ENCODE measurements around the gene IGFLR1.
A peak's percentile ranks its signal among the peaks of the same experiment; 100 is the strongest.

IGFLR1 gene

DNA sequence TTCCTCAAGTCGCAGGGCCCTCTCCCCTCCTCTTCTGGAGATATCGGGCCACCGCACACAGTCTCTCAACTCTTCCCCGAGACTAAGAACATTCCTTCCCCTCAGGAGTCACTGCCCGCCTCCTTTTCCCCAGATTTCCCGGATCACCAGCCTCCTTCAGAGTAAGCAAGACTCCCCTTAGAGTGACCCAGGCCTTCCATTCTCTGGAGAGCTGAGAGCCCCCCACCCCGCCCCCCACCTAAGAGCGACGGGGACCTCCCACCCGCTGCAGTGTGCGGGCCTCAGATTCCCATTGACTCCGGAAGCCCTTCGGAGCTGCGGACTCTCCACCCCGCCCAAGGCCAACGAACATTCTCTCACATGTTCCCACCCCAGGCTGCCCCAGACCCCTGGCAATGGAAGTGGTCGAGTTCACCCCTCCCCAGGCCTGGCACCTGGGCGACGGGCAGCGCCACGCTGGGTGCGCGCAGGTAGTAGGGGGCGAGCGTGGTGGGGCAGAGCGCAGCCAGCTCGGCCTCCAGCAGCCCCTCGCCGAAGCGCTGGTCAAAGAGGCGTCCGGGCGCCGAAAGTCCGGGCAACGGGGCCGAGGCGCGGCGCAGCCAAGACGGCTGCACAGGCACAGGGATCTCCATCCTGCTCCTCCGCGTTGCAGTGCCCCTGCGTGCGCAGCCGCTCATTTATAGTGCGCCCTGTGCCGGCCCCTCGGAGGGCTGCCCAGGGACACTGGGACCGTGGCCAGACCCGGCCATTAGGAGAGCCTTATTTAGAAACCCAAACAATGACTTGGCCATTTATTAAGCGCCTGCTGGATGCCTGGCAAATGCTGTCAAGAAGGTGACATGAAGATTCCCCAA, 14.4 kb upstream of the IGFLR1 start, which contains the start of gene HSPB6:
Gene HSPB6 (minus strand): TSS at position 653 of the 854 bp plus-strand sequence. CDS start 21 bp downstream, at position 632.
- DNase-seq = peak in 21 of 51 donors; percentile 13 to 43 (median 30)

DNA sequence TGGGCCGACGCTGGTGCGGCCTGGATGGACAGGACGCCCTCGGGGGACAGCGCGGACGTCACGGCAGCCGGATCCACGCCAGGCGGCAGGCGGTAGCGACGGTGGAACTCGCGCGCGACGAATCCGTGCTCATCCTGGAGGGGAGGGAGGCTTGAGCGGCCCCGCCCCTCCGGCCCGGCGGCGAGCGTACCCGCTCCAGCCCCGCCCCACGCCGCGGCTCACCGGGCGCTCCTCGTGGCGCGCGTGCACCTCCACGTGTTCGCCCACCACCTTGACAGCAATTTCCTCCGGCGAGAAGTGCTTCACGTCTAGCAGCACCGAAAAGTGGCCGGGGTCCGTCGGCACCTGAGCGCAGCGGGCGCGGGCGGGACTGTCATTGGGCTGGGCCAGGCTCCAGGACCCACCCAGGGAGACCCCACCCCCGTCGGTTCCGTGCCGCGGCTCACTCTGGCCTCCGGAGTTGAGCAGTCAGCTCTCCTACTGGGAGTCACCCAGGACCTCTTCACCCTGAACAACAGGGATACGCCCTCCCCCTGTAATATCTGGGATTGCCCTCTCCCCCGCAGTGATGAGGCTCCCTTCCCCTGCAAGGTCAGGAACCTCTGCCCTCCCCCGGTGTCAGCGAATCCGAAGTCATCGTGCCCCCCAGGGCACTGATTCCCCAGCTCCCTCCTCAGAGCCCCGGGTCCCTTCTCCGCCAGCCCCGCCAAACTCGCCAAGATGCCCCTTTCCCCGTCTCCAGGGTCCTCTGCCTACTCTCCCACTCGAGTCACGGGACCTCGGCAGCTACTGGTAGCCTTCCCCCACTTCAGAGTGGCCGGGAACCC, 13.5 kb upstream of the IGFLR1 start:
- peak in 1 of 51 donors; percentile 9 for DNase-seq

DNA sequence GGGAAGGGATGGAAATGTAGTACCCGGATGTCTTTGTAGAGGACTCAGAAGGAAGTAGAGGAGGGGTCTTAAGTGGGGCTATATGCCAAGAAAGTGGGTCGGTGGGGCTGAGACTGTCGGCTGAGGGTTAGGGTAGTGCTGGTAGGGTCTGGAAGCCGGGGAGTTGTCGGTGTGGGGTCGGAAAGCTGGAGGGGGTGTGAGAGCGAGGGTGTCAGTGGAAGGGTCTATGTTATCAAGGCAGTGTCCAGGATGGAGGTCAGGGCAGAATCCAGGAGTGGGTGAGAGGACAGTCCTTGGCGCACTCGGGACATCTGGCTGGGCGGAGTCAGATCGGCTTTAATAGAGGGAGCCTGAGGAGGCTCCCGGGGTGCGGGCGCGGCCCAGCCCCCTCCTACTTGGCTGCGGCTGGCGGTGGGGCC, 12.9 kb upstream of the IGFLR1 start:
- DNase-seq = no peak

DNA sequence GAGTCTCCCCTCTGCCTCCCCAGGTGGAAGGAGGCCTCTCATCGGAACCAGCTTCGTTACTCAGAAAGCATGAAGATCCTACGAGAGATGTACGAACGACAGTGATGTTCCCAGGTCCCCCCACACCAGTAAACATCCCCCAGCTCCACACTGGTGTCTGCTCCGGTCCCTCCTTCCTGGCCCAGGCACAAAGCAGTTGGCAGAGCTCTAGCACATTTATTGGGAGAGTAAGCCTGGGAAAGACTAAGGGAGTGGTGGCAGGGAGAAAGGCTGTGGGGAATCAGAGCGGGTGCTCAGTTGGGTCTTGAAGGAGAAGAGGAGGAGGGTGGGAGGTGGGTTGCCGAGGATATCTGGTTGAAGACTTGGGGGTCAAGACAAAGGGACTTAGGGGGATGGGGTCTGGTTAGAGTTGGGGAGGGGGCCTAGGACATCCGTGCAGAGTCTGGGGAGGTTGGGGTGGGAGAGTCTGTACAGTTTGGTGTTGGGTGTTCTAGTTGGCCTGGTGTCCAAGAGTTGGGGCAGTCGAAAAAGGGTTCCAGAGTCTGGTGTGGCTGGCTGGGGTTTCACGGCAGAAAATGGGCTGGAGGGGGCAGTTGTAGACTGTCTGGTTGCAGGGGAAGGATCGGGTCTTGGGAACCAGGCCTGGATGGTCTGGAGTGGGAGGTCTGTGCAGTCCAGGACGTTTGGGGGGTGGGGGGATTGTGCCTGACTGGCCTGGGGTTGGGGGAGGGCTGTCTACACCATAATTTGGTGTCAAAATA, 12.3 kb upstream of the IGFLR1 start:
- no peak for DNase-seq

DNA sequence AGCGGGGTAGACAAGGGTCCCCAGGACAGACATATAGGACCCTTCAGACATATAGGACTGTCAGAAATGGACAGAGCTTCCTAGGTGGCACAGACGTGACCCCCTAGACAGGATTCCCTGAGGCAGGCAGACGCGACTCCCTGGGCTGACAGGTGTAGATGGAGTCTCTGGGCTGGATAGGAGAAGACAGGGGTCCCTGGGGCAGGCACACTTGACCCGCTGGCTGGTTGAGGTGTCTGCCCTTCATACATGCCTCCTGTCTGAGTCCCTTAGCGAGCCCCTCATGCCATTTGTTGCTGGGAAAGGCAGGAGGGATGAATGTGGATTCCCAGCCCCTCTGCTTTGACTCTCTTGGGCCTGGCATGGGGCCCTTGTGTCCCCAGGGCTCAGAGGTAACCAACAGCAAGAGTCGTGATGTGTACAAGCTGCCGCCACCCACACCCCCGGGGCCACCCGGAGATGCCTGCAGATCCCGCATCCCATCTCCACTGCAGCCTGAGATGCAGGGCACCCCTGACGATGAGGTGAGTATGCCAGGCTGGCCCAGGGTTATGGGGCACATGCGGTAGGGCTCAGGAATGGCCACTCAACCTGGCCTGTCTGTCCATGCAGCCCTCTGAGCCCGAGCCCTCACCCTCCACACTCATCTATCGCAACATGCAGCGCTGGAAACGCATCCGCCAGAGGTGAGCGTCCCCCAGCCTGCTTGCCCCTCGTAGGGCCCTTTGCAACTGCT, 11.6 kb upstream of the IGFLR1 start:
- DNase-seq = no peak

DNA sequence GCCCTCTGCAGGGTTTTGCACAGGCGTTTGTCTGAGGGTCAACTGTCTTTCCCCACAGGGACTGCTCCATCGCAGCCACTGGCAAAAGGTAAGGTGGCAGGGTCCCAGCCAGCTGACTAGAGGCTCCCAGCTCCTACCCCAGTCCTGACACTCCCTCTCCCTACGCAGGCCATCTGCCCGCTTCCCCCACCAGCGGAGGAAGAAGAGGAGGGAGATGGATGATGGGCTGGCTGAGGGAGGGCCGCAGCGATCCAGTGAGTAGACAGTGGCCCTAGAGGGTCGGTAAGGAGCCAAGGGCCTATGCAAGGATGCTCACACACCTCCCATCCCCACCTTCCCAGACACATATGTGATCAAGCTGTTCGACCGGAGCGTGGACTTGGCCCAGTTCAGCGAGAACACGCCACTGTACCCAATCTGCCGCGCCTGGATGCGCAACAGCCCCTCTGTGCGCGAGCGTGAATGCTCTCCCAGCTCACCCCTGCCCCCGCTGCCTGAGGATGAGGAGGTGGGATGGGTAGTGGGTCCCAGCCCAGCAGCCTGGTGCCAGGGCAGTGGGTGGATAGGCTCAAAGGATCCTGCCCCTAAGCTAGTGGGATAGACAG, 10.6 kb upstream of the IGFLR1 start:
- DNase-seq = no peak

DNA sequence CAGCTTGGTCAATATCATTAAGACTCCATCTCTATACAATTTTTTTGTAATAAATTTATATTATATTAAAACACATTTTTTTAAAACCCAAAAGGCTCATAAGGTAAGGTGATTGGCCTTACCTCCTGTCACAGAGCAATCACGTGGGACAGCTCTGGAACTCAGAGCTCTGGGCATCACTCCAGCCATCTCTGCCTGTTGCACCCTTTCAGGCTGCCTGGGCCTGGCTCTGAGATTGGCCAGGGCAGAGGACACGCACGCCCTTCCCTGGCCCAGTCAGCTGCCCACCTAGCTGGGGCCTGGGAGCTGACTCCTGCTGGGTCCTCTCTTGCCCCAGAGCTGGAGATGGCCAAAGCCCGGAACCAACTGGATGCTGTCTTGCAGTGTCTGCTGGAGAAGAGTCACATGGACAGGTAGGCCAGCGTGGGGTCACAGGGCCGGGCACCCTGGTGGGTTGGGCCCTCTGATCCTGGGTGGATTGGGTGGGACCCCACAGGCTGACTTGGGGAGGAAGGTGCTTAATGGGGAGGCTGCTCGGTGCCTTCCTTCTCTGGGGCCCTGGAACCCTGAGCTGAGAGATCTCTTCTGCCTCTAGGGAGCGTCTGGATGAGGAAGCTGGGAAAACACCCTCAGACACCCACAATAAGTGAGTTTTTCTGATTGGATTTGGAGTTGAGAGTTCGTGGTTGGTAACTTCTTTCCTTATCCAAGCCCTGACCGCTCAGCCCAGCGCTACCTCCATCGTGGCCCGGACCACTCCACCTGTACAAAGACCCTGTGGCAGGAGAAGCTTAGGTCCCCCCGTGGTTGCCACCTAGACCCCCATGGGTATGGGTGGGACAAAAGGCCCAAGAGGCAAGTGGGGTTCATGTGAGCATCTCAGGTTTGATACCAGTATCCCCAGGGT, 9.8 kb upstream of the IGFLR1 start:
- DNase-seq = no peak

DNA sequence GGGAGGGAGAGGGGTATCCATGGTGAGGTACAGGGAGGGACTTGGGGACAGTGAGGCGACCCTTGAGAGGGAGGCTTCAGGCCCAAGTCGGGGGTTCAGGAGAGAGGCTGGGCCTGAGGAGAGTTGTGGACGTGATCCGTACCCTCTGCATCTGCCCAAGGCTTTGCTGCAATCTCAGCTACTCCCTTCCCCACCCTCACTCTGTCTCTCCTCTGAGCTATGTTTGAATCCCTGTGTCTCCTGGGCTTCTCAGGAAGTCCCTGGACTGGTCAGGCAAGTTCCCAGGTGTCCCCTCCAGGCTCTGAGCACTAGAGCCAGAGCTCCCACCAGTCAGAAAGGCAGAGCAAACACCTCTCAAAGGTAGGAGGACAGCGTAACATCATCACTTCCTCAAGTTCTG, 7.9 kb upstream of the IGFLR1 start:
- no peak for DNase-seq

DNA sequence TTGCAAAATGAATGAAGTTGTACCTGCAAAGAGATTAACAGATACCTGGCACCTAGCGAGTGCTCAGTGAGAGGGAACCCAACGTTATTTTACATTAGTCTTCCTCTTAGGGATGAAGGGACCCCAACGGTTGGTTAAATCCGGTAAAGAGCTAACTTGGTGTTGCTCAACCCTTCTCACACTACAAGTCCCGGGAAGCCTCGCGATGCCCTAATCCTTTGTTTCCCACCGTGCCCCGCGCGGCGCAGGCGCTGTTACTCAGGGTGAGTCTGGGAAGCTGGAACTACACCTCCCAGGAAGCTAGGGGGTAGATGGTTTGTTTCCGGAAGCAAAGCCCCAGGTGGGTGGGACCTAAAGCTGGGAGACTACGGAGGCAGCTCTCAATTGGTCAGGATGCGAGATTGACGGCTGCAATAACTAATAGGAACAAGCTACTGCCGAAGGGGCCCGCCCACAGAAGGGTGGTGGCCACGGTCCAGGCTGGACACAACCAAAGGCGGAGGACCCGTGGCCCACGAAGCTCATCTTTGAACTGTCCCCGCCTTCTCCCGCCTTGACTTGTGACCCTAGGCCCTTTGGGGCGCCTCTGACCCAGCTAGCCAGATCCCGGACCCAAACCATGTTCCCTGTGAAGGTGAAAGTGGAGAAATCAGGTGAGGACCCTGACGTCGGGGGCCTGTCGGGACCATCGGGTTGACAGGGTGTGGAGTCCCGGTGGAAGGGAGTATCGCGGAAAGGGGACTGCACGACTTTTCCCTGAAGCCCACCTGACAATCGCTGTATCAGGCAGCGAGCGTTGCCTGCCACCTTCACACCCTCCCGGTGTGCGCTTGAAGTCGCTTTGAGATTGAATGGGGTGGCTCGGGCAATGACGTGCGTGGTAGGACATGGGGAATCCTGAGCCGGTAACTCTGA, 6.1 kb upstream of the IGFLR1 start, which contains the start of gene LIN37:
Gene LIN37 (plus strand): TSS at position 471 of the 915 bp plus-strand sequence. CDS start 149 bp downstream, at position 620.
- DNase-seq = peak; percentile 85 to 100 (median 99)

DNA sequence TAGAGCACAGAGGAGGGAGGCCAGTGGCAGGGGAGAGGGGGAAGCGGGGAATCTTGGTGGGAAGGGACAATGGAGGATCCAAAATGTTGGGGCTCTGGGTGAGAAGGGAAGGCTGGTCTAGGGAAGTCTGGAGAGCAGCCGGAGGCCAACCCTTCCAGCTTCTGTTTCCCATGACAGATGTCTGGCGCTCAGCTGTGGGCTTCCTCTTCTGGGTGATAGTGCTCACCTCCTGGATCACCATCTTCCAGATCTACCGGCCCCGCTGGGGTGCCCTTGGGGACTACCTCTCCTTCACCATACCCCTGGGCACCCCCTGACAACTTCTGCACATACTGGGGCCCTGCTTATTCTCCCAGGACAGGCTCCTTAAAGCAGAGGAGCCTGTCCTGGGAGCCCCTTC, 4.3 kb upstream of the IGFLR1 start:
- DNase-seq = no peak

DNA sequence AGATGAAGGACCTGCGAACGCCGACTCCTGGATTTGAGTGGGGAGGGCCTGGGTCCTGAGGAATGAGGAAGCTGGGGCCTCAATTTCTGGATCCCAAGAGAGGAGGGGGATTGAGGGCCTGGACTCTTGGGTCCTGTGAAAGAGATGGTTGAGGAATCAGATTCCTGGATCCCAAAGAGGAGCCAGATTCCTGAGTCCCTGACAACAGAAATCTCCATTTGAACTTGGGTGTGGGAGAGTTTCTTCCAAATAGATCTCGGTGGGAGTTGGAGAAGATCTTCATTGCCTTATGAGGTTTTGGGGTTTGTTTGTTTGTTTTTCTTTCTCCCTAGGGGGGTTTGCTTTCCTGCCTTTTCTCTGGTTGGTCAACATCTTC, 3.8 kb upstream of the IGFLR1 start:
- no peak for DNase-seq

DNA sequence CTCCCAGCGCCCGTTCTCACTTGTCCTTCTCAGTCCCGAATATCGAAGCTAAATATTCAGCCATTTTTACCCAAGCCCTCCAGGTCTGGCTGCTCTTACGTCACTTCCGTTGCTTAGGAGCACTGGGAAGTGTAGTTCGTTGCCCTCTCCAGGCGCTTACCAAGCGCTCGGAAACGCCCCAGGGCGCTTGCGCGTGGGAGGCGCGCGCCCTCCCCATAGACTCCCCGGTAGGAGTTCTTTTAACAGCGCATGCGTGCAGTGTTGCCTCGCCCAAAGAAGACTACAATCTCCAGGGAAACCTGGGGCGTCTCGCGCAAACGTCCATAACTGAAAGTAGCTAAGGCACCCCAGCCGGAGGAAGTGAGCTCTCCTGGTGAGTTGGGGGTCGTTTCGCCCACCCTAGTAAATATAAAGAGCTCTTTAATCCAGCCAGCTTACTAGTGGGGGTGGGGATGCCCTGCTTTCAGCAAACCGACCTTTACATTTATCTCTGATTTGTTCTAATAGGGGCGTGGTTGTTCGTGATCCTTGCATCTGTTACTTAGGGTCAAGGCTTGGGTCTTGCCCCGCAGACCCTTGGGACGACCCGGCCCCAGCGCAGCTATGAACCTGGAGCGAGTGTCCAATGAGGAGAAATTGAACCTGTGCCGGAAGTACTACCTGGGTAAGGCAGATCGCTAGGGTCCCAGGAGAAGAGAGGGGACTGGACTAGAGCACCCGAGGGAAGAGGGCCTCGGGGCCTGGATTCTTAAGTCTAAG, 3.3 kb upstream of the IGFLR1 start, which contains the start of the genes PSENEN and U2AF1L4:
Gene PSENEN (plus strand): TSS at position 324 of the 759 bp plus-strand sequence. CDS start 280 bp downstream, at position 604.
Gene U2AF1L4 (minus strand): TSS at position 91 of the 759 bp plus-strand sequence. CDS start 27 bp downstream, at position 64.
- DNase-seq = peak; percentile 74 to 99 (median 95)

DNA sequence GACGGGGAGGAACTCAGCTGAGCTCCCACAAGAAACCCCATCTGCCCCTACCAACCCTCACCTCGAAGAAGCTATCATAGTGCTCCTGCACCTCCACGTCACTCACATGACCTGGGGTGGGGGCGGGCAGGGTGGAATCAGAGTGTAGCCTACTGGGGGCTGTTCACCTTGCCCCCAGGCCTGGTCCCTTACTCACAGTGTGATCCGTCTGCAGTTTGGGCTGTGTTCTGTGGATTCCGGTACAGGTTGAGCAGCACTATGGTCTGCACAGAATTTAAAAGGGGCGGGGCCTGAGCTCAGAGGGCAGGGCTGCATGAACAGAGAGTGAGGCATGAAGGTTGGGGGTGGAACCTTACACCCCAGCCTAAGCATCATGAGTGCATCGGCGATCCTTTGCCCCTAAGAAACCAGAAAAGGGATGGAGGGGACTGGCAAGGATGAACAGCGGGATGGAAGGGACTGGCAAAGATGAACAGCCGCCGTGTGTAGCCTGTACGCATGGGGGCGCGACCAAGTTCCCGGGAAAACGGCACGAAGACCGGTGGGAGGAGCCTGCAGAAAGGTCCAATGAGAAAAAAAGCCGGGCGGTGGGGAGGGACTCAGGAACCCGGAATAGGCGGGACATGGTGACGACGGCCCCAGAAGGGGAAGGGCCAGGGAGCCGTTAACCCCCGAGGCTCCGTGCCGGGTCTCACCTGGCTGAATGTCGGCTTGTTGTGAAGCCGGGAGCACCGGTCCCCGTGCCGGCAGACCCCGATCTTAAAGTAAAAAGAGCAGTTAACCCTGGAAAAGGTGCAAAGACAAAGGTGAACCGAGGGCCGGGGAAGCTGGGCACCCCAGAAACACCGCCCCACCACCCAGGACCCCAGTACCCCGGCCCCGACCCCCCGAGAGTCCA, 2.4 kb upstream of the IGFLR1 start:
- peak; percentile 67 to 97 (median 91) for DNase-seq

DNA sequence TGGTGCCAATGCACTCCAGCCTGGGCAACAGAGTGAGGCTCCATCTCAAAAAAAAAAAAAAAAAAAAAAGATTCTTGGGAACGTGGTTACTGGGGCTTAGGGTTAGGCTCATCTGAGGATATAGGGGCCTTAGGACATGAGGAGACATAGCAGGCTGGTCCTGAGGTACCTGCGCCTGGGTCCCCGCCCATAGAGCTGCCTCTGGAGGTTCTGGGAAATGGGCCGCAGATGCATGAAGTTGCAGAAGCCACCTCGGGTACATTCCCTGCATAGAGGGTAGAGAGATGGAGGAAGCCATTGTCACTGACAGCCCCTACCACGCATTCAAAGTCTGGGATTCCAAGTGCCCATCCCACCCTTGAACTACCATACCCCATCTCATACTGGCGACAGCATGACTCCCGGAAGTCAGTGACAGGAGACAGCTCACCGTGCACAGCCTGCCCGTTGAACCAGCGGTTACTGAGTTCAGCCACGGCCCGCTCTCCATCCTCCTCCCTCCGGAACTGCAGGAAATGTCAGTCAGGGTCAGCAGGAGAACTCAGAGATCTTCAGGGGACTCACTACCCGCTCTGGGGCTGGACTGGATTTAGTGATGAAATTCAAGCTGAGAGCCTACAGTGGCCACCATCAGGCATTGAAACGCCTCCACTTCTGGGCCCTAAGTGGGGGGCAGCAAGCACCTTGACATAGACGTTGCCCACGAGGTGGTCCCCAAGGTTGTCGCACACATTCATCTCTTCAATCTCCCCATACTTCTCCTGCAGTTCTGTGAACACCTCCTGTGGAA, 1.6 kb upstream of the IGFLR1 start:
- DNase-seq = no peak

DNA sequence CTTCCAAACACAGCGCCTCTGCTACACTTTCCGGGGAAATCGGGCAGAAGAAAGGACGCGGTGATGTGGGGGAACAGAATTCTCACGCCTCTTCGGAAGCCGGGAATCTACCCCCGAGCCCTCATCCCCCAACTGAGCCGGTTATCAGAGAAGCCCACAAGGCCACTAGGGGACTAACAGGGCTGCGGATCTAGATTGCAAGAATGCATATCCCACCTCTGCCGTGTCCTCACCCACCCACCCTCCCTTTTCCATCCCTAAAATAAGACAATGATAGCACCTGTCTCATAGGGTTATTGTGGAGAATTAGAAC, 1.1 kb downstream of the IGFLR1 start:
- no peak for DNase-seq

Data from hypothalamus (tissue), 51 donors.